NCI-H146 treated with DMSO at 0.1 percent for 48 hours (cell line): Measurements from ENCODE around the gene GYPE.
"Not testable (repeated sequence)": the region's sequence is repeated elsewhere in the genome, so short reads cannot be mapped to it uniquely, and the experiment has no call there.

Experiments used
- DNase-seq: peaks from one replicate; lab custom pipeline; 2025; ENCODE audit not compliant: unreplicated experiment; lab: John Stamatoyannopoulos, UW

Gene GYPE

GRCh38 chr4:143905440-143905839, at the start of gene GYPE:
Gene GYPE, minus strand, starts transcription at chr4:143905559. Its CDS starts 52 bp downstream, at chr4:143905507.
- DNase-seq: not testable (repeated sequence)

- DNase-seq: not testable (repeated sequence)
Measured at GRCh38 chr4:143951458-143951972, 46.2 kb upstream of the GYPE start.

GRCh38 chr4:143950967-143951366, 45.6 kb upstream of the GYPE start:
- not testable (repeated sequence) for DNase-seq

GRCh38 chr4:143950185-143950584, 44.8 kb upstream of the GYPE start:
- not testable (repeated sequence) for DNase-seq

GRCh38 chr4:143947493-143947892, 42.1 kb upstream of the GYPE start:
- not testable (repeated sequence) for DNase-seq

- DNase-seq: not testable (repeated sequence)
Measured at GRCh38 chr4:143940708-143941107, 35.3 kb upstream of the GYPE start.

- no peak for DNase-seq
Measured at GRCh38 chr4:143939528-143939927, 34.2 kb upstream of the GYPE start.

GRCh38 chr4:143938890-143939289, 33.5 kb upstream of the GYPE start:
- not testable (repeated sequence) for DNase-seq

- DNase-seq: no peak
Measured at GRCh38 chr4:143921181-143921580, 15.8 kb upstream of the GYPE start.

- not testable (repeated sequence) for DNase-seq
Measured at GRCh38 chr4:143916485-143916884, 11.1 kb upstream of the GYPE start.

- not testable (repeated sequence) for DNase-seq
Measured at GRCh38 chr4:143912478-143912877, 7.1 kb upstream of the GYPE start.

GRCh38 chr4:143911528-143912417, 6.4 kb upstream of the GYPE start:
- not testable (repeated sequence) for DNase-seq

GRCh38 chr4:143910906-143911305, 5.5 kb upstream of the GYPE start:
- not testable (repeated sequence) for DNase-seq

- not testable (repeated sequence) for DNase-seq
Measured at GRCh38 chr4:143907811-143908210, 2.5 kb upstream of the GYPE start.

- not testable (repeated sequence) for DNase-seq
Measured at GRCh38 chr4:143904431-143904830, 928 bp downstream of the GYPE start.

- not testable (repeated sequence) for DNase-seq
Measured at GRCh38 chr4:143890323-143890722, 15.0 kb downstream of the GYPE start.

- not testable (repeated sequence) for DNase-seq
Measured at GRCh38 chr4:143888189-143888588, 17.2 kb downstream of the GYPE start.

GRCh38 chr4:143884965-143885364, 20.4 kb downstream of the GYPE start:
- not testable (repeated sequence) for DNase-seq

- no peak for DNase-seq
Measured at GRCh38 chr4:143883529-143883928, 21.8 kb downstream of the GYPE start.

- DNase-seq: no peak
Measured at GRCh38 chr4:143882892-143883291, 22.5 kb downstream of the GYPE start.

GRCh38 chr4:143879561-143879960, 25.8 kb downstream of the GYPE start:
- not testable (repeated sequence) for DNase-seq

- DNase-seq: not testable (repeated sequence)
Measured at GRCh38 chr4:143875357-143875756, 30.0 kb downstream of the GYPE start.
